Stimulated activated CD4-positive, alpha-beta T cell treated with anti-CD3 and anti-CD28 coated beads, Interleukin-1b, Interleukin-23, amount 100 ng/mL, for 48 hours (primary cell): ENCODE measurements around the gene SLC1A2.

Experiments used
- DNase-seq: peaks from one replicate; pipeline ENCODE4 v3.0.0-alpha.2; 2020

The SLC1A2 gene

DNA sequence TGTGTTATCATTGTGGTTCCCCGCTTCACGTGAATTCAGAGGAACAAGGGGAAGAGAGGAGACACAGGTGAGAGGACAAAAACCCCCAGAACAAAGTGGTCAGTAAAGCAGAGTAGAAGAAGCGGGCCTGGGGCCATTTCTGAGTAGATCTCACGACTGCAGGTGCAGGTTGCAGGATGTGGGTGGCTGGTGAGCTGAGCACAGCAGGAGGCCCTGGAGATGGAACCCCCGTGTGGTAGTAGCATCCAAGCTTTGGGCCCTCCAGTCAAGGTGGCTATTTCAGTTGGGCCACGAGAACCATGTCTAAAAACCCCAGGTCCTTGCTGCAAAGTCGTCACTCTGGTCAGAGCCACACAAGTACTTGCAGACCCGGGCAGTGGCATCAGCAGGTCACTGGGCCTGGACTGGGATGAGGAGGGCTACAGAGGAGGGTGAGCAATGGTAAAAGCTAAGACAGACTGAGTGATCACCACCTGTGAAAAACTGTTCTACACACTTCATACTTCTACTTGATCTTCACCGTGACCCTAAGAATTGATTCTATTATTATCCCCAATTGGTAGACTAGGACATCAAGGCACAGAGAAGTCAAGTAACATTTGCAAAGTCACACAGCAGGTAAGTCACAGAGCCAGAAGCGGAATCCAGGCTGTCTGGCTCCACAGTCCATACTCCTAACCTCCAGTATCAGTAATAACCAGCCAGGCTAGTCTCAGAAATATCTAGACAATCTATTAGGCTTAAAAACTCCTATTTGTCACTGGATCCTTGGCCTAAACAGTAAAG, 43.8 kb downstream of the SLC1A2 start:
- no peak for DNase-seq

DNA sequence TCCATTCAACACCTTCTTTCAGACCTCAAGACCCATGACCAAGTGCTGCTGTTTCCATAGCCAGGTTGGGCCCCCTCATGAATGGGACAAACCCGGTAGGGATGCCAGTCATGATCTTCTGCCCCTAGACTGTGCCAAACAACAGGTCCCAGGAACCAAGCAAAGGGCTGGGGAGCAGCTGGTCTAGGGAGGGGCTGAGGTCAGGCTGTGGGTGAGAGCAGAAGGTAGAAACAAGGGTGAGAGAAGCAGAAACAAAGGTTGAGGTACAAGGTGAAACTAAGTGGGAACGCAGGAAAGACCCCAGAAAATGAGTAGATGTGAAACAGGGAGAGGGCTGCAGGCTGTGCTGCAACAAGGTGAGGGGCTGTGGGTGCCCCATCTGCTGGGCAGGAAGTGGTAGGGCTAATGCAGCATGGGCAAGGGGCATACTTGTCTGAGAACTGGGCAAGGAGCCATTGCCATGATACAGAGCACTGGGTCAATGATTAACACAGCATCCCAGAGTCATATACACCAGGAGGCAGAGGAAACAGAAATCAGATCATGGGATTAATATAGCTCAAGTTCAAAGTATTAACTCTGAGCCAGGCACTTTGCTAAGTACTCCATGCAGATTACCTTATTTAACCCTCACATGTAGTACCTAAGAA, 45.9 kb downstream of the SLC1A2 start:
- no peak for DNase-seq

DNA sequence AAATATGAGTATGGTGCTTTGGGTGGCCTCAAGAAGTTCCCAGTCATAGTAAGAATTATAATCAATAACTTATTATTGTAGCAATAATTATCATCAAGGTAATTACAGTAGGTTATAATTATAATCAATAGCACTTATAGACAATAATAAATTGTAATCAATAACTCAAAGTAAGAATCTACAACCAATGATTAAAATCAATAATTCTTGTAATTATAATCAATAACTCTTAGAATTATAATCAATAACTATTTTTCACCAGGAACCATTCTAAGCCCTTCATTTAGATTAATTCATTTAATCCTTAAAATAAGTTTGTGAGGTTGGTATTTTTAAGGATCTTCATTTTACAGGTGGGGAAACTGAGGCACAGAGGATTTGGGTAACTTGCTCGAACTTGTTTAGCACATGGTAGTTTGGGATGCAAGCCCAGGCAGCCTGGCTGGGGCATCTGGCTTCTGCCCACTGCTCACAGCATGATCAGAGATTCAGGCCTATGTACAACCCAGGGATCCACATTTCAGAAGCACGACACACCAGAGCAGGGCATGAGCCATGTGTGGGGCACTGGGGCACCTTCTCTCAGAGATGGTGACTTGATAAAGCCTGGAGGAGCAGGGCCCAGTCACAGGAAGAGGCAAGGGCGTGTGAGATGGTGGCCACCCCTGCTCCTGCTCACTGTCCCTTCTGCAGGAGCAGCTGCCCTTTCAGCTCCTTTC, 46.6 kb downstream of the SLC1A2 start:
- DNase-seq: no peak

DNA sequence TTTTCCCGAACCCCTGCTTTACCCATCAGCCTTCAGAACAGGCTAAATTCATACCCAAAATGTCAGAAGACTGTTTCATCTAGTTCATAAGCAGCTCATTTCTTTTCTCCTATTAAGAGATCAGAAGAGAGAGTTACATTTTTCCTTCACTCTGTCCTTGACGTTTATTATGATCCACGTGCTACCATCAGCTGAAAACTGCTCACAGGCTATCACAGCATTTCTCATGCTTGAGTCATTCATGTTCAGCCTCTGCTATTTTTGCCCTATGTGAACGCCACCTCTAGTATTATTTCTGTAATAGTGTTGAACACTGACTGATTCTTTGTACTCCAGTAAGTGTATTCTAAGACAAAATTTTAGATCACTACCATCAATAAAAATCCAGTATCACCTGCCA, 51.9 kb downstream of the SLC1A2 start:
- DNase-seq: no peak

DNA sequence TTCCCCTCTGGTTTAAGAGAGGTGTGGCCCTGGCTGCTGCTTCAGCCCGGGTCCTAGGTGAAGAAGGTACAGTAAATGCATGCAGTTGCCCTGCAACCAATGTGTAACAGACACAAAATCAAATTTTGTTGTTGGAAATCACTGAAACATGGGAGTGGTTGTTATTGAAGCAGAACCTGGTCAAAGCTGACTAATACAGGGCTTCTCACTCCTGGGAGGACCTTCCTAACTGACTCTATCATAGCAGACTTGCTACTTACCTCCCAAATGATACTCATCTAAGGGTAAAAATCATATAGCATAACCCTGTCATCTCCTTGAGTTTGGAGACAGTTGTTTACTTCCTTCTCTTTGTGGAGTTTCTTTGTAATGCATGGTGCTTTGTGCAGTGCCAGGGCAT, 52.6 kb downstream of the SLC1A2 start:
- no peak for DNase-seq

DNA sequence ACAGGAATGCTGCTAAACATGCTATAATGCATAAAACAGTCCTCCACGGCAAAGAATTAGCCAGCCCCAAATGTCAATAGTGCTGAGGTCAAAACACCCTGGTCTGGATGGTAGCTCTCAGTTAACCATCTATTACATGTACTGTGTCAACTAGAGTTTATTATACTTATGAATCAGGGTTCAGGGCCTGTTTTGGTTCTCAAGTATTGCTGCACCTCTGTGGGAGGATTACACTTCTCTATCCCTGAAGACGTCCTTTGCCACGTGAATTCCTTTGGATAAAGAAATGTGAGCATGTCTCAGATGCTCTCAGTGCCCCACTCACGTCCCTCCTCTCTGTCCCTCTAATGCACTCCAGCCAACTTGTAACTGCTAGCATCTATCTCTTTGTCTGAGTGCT, 53.4 kb downstream of the SLC1A2 start:
- no peak for DNase-seq

DNA sequence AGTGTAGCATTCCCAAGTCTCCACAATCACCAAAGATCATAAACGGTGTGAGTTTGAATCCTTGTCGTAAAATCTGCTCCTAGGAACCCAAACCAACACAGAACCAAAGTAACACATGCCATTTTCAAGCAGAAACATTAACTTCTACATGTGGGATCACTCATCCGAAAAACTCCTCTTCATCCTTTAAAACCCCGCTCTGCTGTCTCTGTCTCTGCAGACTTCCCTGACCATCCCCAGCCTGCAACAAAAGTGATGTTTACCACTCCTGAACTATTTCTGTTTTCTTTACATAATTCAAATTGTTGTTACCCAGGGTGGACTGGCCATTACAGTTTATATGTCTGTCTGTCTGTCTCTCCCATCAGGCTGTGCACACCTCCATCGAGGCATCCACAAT, 54.0 kb downstream of the SLC1A2 start:
- no peak for DNase-seq

DNA sequence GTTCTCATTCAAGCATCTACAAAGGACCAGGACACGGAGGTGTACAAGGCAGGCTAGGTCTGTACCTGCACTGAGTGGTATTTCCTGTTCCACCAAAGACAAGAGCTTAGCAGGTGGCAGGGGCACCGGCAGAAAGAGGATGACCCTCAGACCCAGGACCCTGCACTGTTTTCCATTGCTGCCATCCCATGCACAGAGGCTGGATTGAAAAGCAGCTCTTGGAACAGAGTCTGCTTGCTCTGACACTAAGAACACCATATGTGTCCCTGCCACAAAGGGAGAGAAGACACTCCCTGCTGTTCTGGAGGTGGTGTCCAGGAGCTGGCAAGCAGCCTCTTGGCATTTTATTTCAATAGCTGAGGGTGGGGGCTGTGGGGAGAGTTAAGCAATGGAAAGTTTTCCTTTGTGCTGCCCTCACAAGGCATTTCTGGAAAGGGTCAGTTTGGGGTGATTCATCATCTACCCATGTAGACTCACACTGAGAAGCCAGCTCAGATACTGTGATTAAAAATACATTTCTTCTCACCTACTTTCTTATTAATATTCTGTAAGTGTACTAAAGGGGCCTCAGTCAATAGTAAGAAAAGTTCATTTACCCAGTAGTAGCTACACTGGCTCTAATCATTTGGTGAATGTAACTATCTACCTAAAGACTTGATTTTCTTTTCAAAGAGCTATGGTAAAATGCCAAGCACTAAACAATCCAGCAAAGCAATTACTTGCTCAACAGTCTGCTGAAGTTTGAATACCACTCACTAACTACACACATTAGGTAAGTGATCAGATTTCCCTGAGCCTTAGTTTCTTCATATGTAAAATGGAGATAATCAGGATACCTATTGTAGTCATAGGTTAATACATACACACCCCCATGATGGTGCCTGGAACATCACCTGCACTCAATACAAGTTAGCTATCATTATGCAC, 55.2 kb downstream of the SLC1A2 start:
- DNase-seq: no peak

DNA sequence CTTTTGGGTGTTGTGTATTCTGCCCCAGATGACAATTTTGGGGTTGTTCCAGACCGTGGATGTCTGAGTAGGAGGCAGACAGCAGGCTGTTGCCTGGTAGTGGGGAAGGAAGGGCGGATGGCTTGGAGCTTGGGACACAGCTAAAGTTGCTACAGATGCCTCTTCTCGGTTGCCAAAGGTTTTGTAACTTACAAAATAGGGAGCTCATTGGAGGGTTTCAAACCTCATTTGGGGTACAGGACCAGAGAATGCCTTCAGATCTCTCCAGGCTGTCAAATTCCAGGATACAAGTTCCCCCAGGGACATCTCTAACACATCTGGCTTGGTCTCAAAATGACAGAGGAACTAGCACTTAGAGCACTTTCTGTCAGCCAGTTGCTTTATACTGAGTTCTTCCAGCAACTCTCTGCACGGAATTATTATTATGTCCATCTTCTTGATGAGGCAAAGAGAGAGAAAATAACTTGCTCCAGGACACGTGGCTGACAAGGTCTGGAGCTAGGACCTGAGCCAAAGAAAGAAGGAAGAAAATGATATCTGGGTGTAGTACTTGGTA, 56.0 kb downstream of the SLC1A2 start:
- DNase-seq: no peak

DNA sequence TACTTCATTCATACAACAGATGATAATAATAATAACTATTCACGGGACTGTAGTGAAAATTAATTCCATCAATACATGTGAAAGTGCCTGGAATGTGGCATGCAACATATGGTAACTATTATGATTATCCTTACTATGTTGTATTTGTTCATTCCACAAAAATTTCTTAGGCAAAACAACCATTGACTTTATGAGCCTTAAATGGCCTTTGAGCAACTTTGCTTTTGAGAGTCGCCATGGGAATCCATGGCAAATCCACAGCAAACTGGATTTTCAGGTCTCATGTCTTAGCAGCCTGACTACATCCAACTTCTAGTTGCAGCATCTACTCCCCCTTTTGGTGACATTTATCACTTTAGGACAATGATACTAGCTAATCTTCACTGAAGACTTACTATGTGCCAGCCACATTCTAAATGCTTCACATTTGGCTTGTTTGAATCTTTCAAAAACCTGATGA, 56.8 kb downstream of the SLC1A2 start:
- no peak for DNase-seq

DNA sequence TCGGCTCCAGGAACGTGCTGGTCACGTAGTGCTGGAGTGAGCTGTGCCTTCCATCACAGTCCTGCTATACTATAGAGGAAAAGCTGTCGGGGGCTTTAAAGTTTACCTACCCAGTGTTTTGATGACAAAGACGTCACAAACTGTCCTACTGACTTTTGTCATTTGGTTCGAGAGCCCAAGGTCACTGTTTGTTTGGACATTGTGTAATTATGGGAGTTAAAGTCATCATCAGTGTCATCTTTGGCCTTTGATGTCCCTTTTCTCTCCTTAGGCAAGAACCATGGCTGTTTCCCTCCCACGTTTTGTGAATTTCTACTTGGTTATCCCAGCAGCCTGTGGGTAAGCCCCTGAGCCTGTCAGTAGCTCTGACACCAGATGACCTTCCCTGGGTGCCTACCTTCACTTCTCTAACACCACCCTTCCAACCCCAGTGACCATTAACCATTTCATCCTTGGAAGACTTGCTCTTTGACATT, 59.3 kb downstream of the SLC1A2 start:
- no peak for DNase-seq

DNA sequence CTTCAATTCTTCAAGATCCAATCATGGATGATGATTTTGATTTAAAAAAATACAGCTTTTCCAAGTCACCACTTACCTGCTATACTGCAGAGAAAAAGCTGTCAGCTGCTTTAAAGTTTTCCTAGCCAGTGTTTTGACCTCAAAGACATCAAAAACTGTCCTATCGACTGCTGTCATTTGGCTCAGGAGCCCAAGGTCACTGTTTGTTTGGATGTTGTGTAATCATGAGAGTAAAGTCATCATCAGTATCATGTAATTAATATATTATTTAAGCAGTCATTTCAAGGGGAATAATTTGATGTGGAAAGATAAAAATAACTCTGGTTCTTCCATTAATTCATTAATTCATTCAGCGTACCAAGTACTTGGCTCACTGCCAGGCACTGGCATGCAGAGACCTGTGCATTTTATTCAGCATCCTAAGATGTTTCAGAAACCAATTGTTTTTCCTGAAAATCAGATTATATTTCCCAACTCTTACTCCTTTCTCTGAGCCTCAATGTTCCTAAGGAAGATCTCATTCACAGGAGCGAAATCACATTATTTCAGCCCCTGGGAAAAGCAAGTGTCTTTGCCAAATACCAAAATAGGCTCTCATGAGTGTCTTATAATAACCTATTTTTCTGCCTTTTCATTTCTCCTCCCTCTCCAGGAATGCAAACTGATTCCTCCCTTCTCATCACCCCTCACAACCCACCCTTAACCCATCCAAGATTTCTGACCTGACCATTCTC, 59.9 kb downstream of the SLC1A2 start:
- DNase-seq: no peak

DNA sequence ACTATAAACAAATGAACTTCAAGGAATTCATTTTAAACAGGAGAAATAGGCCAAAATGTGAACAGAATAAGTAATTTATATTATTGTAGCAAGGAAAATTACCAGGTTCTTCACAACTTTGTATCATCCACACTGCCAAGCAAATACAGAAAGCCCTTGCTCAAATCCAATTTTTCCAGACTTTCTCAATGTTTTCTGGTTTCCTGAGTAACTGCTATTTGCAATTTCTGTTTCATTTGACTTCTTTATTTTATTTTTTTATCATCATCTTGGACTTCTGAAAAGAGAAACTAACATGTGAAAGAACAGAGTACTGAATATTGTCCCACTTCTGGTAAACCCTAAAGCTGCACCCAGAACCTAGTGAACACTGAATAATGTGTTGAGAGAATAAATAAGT, 61.0 kb downstream of the SLC1A2 start:
- DNase-seq: no peak

DNA sequence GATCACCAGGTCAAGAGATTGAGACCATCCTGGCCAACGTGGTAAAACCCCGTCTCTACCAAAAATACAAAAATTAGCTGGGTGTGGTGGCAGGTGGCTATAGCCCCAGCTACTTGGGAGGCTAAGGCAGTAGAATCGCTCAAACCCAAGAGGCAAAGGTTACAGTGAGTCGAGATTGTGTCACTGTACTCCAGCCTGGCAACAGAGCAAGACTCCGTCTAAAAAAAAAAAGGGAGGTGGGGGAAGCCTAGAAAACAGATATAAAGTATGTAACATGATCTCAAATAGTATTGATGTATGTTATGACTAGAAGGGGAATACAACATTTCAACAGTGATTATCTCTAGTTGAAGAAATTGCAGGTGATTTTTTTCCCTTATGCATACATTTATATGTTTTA, 61.4 kb downstream of the SLC1A2 start:
- no peak for DNase-seq

DNA sequence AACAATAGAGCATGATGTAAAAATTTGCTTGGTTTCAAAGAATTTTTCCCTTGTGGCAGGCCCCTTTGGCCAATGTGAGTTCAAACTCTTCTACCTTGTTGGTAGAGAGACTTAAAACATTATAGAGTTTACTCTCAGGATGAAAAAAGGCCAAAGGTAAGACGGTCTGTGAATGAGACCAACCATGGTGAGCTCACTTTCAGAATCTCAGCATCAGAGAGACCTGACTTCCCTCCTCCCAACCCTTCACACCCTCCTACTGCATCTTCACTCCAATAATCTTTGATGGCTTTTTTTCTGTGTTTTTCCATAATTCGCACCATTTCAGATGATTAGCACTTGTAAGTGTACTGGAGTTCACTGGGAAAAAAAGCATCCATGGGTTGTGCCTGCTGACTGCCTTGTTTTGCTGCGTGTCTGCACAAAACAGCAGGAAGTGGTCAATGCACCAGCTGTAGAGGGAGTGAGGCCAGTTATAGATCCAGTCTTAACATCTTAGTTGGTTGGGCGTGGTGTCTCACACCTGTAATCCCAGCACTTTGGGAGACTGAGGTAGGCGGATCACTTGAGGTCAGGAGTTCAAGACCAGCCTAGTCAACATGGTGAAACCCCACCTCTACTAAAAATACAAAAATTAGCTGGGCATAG, 64.1 kb downstream of the SLC1A2 start:
- DNase-seq: no peak

DNA sequence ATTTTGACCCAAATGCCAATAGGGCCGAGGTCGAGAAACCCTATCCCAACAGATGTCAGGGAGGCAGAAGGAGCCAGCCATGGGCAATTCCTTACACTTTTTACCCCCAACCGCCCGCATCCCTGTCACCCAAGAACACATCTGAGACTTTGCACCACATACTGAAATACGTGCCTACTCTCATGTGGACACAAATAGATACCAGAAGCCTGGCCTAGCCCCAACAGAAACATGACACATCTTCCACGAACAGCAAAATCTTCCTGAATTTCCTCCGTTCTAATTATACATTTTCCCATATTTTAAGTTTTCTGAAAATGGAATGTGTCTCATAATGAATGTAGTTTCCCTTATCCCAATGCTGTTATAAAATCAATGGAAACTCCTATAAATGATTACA, 64.7 kb downstream of the SLC1A2 start:
- DNase-seq: no peak

DNA sequence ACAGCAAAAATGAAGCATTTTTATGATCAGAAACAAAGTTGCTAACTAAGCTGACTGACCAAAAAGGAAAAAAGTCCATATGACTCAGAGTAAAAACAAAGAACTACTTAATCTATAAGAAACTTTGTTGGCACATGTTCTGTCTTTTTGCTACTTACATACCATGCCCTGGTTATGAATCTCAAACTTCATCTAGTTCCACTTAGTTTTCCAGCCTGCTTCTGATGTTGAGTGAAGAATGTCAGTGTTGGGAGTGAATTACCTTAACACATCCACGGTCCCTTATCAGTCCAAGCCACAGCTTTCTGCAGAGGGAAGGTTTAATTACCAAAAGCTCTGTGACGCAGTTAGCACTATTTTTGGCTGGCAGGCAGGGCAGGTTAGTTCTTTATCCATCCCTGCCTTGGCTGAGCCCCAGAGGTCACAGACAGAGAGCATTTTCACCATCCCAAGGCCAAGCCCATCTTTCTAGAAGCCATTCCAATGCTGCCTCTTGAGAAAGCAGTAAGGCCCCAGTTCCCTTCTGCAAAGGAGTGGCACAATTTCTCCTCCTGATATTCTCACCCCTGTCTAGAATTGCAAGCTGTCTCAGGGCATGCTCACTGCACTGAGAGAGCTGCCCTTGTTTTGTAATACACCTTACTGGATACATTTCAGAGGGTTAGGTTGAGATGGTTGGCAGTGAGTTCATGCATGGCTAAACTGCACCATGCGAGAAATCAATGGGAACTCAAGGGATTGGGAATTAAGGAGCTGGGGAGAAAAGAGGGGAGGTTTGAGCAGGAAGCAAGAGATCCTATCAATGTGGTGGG, 67.1 kb downstream of the SLC1A2 start:
- DNase-seq: no peak

DNA sequence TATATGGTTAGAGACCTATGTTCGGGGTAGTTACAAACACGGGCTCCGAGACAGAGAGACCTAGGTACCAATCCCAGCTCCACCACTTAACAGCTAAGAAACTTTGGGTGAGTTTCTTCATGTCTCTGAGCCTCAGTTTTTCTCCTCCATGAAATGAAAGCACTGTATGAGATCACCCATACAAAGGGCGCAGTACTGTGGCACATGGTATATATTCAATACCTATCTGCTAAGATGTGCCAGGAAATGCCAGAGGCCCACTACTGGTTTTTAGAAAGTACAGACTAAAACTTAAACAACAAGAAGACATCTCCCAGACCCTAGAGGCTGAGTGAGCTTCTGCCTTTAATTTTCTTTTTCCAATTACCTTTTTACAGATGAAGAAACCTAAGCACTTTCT, 69.5 kb downstream of the SLC1A2 start:
- DNase-seq: no peak

DNA sequence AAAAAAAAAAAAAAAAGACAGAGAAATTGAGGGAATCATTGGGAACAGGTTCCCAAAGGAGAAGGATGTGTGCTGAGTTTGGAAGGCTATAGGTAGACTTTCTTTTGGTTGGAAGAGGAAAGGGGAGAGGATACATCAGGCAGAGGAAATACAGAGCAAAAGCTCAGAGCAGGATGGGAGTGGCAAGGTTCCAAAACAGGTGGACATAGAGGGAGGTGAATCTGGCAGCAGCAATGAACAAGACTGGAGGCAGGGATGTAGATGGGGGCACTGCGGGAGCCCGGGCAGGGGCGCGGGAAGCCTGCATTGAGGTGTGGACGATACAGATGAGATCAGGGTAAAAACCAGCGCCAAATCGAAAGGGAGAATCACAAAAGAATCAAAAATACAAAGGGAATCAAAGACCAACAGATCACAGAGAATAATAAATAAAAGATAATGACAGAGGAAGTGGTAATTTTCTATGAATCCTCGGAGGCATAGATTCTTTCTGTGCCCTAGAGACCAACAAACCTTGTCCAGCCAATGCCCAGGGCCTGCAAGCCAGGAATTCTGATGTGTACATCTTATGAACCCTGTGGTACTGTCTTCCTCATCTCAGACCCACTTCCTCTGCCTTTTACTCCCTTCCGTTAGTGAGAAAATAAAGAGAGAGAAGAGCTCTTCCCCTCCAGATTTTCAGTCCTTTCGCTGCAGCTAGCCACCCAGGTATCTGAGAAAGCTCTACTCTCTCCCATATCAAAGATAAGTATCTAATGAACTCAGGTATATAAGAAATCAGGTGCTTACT, 70.3 kb downstream of the SLC1A2 start:
- DNase-seq: no peak
